BJ (cell line): ENCODE data around the gene PARD3B. TPM values are rescaled to one million over a fixed set of nuclear protein-coding genes. Genes with fewer than 3 reads are reported as not detected.

Experiments used
- CTCF ChIA-PET: fragments of 350-600 bp; formaldehyde crosslinking; extraction: SDS; loops from one replicate; lab custom pipeline; 2021; ENCODE audit warnings: antibody characterized with exemption, inconsistent platforms; lab: Yijun Ruan, JAX
- POLR2A ChIA-PET: fragments of 300-600 bp; sonication (Branson Sonifier 250); formaldehyde crosslinking; extraction: SDS; loops from one replicate; lab custom pipeline; 2021; ENCODE audit warnings: antibody characterized with exemption; lab: Charles Lee
- DNase-seq: peaks from one replicate; pipeline ENCODE4 v3.0.0-alpha.2; 2011; ENCODE audit warnings: low read depth
- H3K27me3 ChIP-seq: 2 replicates; pipeline ENCODE4 v1.6.0; 2011; ENCODE audit warnings: low read length; ENCODE audit not compliant: control insufficient read depth, insufficient read depth
- H3K36me3 ChIP-seq: 2 replicates; pipeline ENCODE4 v1.5.1; 2011; ENCODE audit warnings: low read length; ENCODE audit not compliant: control insufficient read depth, insufficient read depth
- H3K4me3 ChIP-seq: 2 replicates; pipeline ENCODE4 v1.5.1; 2011; ENCODE audit warnings: low read depth, mild to moderate bottlenecking, control low read depth, low read length
- polyA plus RNA-seq: library from polyadenylated mRNA; depleted of rRNA; stranded (reverse); fragments of >200 nt; gene quantifications from 2 replicates; pipeline ENCODE4 v1.2.3, GENCODE V29; 2011
- TF ChIP-seq, protein P1 (sequence below): IDR thresholded peaks from 2 replicates; pipeline ENCODE4 v1.5.1; 2011; ENCODE audit warnings: low read depth, mild to moderate bottlenecking, control low read depth, inconsistent platforms, low read length, moderate library complexity; ENCODE audit not compliant: insufficient read depth

The PARD3B gene
- polyA plus RNA-seq, 1 experiment = 7.1 TPM

- no peaks in the 10 kb centered on the region for H3K36me3 ChIP-seq
- ChIA-PET POLR2A (no interaction called here), CTCF (interaction anchor here (1.0 kb wide), 1 partner anchor 9 kb away, joined by 3 read pairs; no protein-coding TSS in a partner anchor)
- no peak for DNase-seq
- TF ChIP-seq, protein P1, sequence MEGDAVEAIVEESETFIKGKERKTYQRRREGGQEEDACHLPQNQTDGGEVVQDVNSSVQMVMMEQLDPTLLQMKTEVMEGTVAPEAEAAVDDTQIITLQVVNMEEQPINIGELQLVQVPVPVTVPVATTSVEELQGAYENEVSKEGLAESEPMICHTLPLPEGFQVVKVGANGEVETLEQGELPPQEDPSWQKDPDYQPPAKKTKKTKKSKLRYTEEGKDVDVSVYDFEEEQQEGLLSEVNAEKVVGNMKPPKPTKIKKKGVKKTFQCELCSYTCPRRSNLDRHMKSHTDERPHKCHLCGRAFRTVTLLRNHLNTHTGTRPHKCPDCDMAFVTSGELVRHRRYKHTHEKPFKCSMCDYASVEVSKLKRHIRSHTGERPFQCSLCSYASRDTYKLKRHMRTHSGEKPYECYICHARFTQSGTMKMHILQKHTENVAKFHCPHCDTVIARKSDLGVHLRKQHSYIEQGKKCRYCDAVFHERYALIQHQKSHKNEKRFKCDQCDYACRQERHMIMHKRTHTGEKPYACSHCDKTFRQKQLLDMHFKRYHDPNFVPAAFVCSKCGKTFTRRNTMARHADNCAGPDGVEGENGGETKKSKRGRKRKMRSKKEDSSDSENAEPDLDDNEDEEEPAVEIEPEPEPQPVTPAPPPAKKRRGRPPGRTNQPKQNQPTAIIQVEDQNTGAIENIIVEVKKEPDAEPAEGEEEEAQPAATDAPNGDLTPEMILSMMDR = no peak
- no peaks in the 10 kb centered on the region for H3K27me3 ChIP-seq
- no peak overlapping the region for H3K4me3 ChIP-seq
Observed at GRCh38 chr2:205453202-205453601, 907.9 kb downstream of the PARD3B start.

GRCh38 chr2:205456682-205457081, 911.4 kb downstream of the PARD3B start:
- Histone ChIP-seq H3K36me3 (no peaks in the 10 kb centered on the region), H3K4me3 (no peak overlapping the region), H3K27me3 (no peaks in the 10 kb centered on the region)
- CTCF ChIA-PET = no interaction called here
- TF ChIP-seq, protein P1 = no peak
- POLR2A ChIA-PET = no interaction called here
- no peak for DNase-seq

DNA sequence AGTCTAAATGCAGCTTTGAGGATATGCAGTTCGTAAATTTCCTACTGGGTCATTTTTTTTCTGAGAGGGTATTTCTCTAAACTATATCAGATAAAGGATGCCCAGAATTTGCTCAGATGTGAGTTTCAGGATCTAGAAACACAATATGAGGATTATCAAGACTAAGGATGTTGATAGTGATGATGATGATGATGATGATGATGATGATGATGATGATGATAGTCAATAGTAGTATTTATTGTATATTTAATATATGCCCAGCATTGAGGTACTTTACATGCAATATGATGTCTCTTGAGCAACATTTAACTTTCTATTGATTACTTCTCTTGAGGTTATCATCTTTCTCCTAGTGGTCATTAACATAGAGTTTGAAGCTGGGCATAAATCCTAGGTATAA, 914.9 kb downstream of the PARD3B start:
- TF ChIP-seq, protein P1 = no peak
- no peaks in the 10 kb centered on the region for H3K36me3 ChIP-seq
- no peak overlapping the region for H3K4me3 ChIP-seq
- CTCF ChIA-PET = interaction anchor here (0.9 kb wide), 1 partner anchor 10 kb away, joined by 3 read pairs; no protein-coding TSS in a partner anchor
- POLR2A ChIA-PET = no interaction called here
- no peaks in the 10 kb centered on the region for H3K27me3 ChIP-seq
- DNase-seq = no peak

DNA sequence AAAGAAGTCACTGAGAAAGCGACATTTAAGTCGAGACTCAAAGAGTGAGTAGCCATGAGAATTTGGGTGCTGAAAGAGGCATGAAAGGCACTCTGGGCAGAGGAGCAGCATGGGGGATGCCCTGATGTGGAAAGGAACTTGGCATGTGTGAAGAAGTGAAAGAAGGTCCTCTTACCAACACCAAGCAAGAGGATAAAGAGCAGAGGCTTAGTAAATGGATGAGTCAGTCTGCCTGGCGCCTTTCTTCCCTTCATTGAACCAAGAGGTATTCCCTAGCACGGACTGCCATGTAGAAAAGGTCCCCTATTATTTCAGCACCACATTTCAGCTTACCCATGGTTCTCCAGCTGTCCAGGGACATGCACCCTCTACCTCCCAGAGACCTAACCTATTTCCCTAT, 915.9 kb downstream of the PARD3B start:
- Histone ChIP-seq H3K27me3 (no peaks in the 10 kb centered on the region), H3K4me3 (no peak overlapping the region), H3K36me3 (no peaks in the 10 kb centered on the region)
- ChIA-PET POLR2A (no interaction called here), CTCF (interaction anchor here (0.9 kb wide), 1 partner anchor 9 kb away, joined by 3 read pairs; no protein-coding TSS in a partner anchor)
- TF ChIP-seq, protein P1 = no peak
- no peak for DNase-seq

DNA sequence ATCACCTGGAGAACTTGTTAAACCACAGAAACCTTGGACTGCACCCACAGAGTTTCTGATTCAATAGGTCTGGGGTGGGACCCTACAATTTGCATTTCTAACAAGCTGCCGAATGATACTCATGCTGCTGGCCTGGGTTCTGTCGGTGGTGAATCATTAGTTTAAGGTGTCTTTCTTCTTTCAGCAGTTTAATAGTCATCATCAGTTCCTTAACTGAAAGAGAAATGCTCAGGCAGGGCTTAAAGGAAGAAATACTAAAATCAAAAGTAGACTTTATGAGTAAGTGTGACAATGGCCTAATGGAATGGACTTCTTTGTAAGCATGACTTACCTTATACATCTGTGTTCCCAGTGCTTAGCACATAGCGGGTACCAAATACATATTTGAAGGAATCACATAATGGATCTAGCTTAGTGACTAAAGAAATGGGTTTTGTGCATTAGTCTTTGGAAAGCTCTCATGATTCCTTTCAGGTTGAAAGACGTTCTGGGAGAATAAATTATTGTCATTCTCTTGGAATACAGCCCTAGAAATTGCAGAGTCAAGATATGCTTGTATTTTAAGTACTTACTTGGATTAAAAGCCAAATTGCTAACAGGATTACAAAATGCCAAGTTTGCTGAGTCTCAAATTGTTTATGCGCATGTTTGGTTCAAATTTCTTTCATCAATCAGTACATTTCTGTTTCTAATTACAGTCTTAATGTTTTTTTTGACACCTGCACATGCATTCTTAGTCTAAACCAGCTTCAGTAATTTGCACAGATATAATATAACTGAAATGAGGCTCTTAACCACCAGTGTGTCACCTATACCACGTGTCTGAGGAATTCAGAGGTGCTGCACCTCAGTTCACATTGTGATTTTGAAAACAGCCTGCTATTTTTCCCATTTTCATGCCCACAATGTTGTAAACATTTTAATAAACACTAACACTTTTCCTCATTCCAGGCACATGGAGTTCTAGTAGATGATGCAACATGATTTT, 916.7 kb downstream of the PARD3B start:
- DNase-seq = no peak
- POLR2A ChIA-PET = no interaction called here
- CTCF ChIA-PET = no interaction called here

More for the DNA sequence above, 916.7 kb downstream of the PARD3B start:
- Histone ChIP-seq H3K4me3 (no peak overlapping the region), H3K27me3 (no peaks in the 10 kb centered on the region), H3K36me3 (no peaks in the 10 kb centered on the region)
- TF ChIP-seq, protein P1 = no peak
